HepG2 (cell line): ENCODE measurements around the gene CS. TPM values are rescaled to one million over a fixed set of nuclear protein-coding genes. Genes with fewer than 3 reads are reported as not detected.
A peak's percentile ranks its signal among the peaks of the same experiment; 100 is the strongest.

Source experiments
- CTCF ChIP-seq: sonication (generic); formaldehyde crosslinking; IDR thresholded peaks from 2 replicates; pipeline ENCODE4 v1.5.0; 2020; ENCODE audit warnings: mild to moderate bottlenecking, missing genetic modification reagents, moderate library complexity
- FOXA1 ChIP-seq, 2 experiments: fragments of 450-650 bp in 1 of 2; sonication (generic) in 1 of 2; formaldehyde crosslinking in 1 of 2; IDR thresholded peaks; 2 replicates each; pipeline versions ENCODE4 v1.4.0 to v1.6.1; 2016 to 2020; ENCODE audit warnings: missing genetic modification reagents in 1 of 2
- HNF4G ChIP-seq, 2 experiments: sonication (generic) in 1 of 2; formaldehyde crosslinking in 1 of 2; IDR thresholded peaks; 2 replicates each; pipeline versions ENCODE4 v1.4.0 to v1.6.1; 2011 to 2020; ENCODE audit warnings: borderline replicate concordance in 2 of 2, low read depth in 2 of 2, mild to moderate bottlenecking in 2 of 2, low read length in 1 of 2, missing genetic modification reagents in 1 of 2, moderate library complexity in 1 of 2
- HOXA7 ChIP-seq: sonication (generic); formaldehyde crosslinking; IDR thresholded peaks from 2 replicates; pipeline ENCODE4 v1.8.1; 2022; ENCODE audit warnings: mild to moderate bottlenecking, missing genetic modification reagents, moderate library complexity
- PHF21A ChIP-seq: sonication (generic); formaldehyde crosslinking; IDR thresholded peaks from 2 replicates; pipeline ENCODE4 v1.5.0; 2020; ENCODE audit warnings: mild to moderate bottlenecking, missing genetic modification reagents
- PTBP1 ChIP-seq: fragments of 200-400 bp; formaldehyde crosslinking; IDR thresholded peaks from 2 replicates; pipeline ENCODE4 v1.6.1; 2018; ENCODE audit warnings: low read length, low read depth; ENCODE audit not compliant: poor library complexity, severe bottlenecking
- SP1 ChIP-seq, 2 experiments: fragments of 450-650 bp in 1 of 2; sonication (generic) in 1 of 2; formaldehyde crosslinking in 1 of 2; IDR thresholded peaks; 2 replicates each; pipeline versions ENCODE4 v1.4.0 to v1.6.1; 2016 to 2020; ENCODE audit warnings: missing genetic modification reagents in 1 of 2
- TEAD3 ChIP-seq: optimal IDR thresholded peaks from 2 replicates; pipeline ENCODE3; 2016; ENCODE audit warnings: borderline replicate concordance
- WIZ ChIP-seq: sonication (generic); formaldehyde crosslinking; IDR thresholded peaks from 2 replicates; pipeline ENCODE4 v1.5.1; 2020; ENCODE audit warnings: mild to moderate bottlenecking, missing genetic modification reagents
- ZFP36 ChIP-seq: fragments of 150-350 bp; IDR thresholded peaks from 2 replicates; pipeline ENCODE4 v1.6.1; 2018; ENCODE audit warnings: borderline replicate concordance, low read length, low read depth; ENCODE audit not compliant: partially characterized antibody
- ZNF232 ChIP-seq: sonication (generic); formaldehyde crosslinking; IDR thresholded peaks from 2 replicates; pipeline ENCODE4 v1.4.0; 2020; ENCODE audit warnings: missing genetic modification reagents, borderline replicate concordance
- ZNF263 ChIP-seq: sonication (generic); formaldehyde crosslinking; IDR thresholded peaks from 2 replicates; pipeline ENCODE4 v1.4.0; 2020; ENCODE audit warnings: missing genetic modification reagents
- ZNF382 ChIP-seq: sonication (generic); formaldehyde crosslinking; IDR thresholded peaks from 2 replicates; pipeline ENCODE4 v1.5.0; 2020; ENCODE audit warnings: missing genetic modification reagents, mild to moderate bottlenecking, borderline replicate concordance
- ZNF430 ChIP-seq: sonication (generic); formaldehyde crosslinking; IDR thresholded peaks from 2 replicates; pipeline ENCODE4 v1.9.0; 2021; ENCODE audit warnings: mild to moderate bottlenecking, missing genetic modification reagents
- ZNF446 ChIP-seq: sonication (generic); formaldehyde crosslinking; IDR thresholded peaks from 2 replicates; pipeline ENCODE4 v1.5.0; 2020; ENCODE audit warnings: mild to moderate bottlenecking, missing genetic modification reagents
- ZNF605 ChIP-seq: sonication (generic); formaldehyde crosslinking; IDR thresholded peaks from 2 replicates; pipeline ENCODE4 v1.8.0; 2022; ENCODE audit warnings: mild to moderate bottlenecking, missing genetic modification reagents
- ZNF747 ChIP-seq: sonication (generic); formaldehyde crosslinking; IDR thresholded peaks from 2 replicates; pipeline ENCODE4 v1.8.1; 2023; ENCODE audit warnings: missing genetic modification reagents, mild to moderate bottlenecking, borderline replicate concordance
- ZNF782 ChIP-seq: sonication (generic); formaldehyde crosslinking; IDR thresholded peaks from 2 replicates; pipeline ENCODE4 v1.4.0; 2020; ENCODE audit warnings: missing genetic modification reagents, mild to moderate bottlenecking, borderline replicate concordance
- ZNF879 ChIP-seq: sonication (generic); formaldehyde crosslinking; IDR thresholded peaks from 2 replicates; pipeline ENCODE4 v1.8.1; 2023; ENCODE audit warnings: missing genetic modification reagents
- ZSCAN9 ChIP-seq: IDR thresholded peaks from 2 replicates; pipeline ENCODE4 v1.6.1; 2016; ENCODE audit warnings: borderline replicate concordance
- polyA plus RNA-seq, 8 experiments: library from polyadenylated mRNA; depleted of rRNA in 3 of 8; stranded (reverse) in 7 of 8; unstranded in 1 of 8; fragments of >200 nt; fragmentation: Illumina TruSeq in 4 of 8; extraction: Trizol in 4 of 8; gene quantifications; 2 replicates each; pipeline versions ENCODE4 v1.2.1 to v1.2.3, GENCODE V29; 2011 to 2016; ENCODE audit warnings: low read depth in 4 of 8, missing spikeins in 1 of 8, mixed read lengths in 1 of 8; ENCODE audit not compliant: insufficient read depth in 1 of 8
- total RNA-seq, 5 experiments: library from RNA; depleted of rRNA; stranded (reverse); fragments of >200 nt; fragmentation: Illumina TruSeq; extraction: Trizol; gene quantifications; 2 replicates each; pipeline ENCODE4 v1.2.3, GENCODE V29; 2016; ENCODE audit warnings: low read depth in 1 of 5
- TF ChIP-seq, protein P1 (sequence below), 2 experiments: sonication (generic) in 1 of 2; formaldehyde crosslinking in 1 of 2; IDR thresholded peaks; 2 replicates each; pipeline versions ENCODE4 v1.5.1 to v1.6.1; 2011 to 2020; ENCODE audit warnings: borderline replicate concordance in 1 of 2, low read depth in 1 of 2, low read length in 1 of 2, mild to moderate bottlenecking in 1 of 2, missing genetic modification reagents in 1 of 2, moderate library complexity in 1 of 2
- TF ChIP-seq, protein P2 (sequence below): sonication (generic); formaldehyde crosslinking; IDR thresholded peaks from 2 replicates; pipeline ENCODE4 v1.5.1; 2020; ENCODE audit warnings: missing genetic modification reagents, mild to moderate bottlenecking, borderline replicate concordance
- TF ChIP-seq, protein P3 (sequence below): sonication (generic); formaldehyde crosslinking; IDR thresholded peaks from 2 replicates; pipeline ENCODE4 v1.4.0; 2020; ENCODE audit warnings: missing genetic modification reagents

CS gene
- total and polyA plus RNA-seq, 2 of the 13 experiments (the other 11 are each of a cell fraction or from before 2014, with no cell fraction given): 173 to 175 TPM

DNA sequence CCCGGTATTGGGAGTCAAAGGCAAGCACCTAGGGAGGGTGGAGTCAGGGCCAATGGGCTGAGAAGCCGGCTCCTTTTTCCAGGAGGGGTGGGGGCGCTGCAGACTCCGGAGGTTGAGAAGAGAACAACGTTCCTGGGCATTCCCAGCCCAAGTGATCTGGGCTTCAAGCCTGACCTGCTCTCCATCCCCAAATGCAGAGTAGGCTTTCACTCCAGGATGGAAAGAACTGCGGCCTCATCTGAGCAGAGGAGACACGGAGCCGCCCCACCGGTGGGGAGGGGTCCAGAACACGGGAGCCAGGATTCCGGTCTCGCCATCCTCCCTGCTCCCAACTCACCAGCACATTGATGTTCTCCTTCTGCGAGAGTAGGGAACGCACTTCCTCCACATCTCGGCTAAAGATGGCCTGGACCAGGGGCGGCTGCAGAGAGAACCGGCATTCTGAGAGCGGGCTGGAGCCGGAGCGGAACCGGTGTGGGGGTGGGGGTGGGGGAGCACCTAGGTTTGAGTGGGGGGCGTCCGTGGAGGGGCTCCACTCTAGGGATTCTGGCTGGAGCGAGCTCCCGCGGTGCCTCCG lies 42.6 kb downstream of the CS start (continued):
- TF ChIP-seq CTCF (CRISPR knock-in tag) (peak; percentile 53), WIZ (CRISPR knock-in tag) (0 out of 2 replicates have a peak, but pooled peaks have one; percentile 20), SP1 (IDR thresholded peaks at IDR 0.05) (no peak), SP1 (CRISPR knock-in tag; IDR thresholded peaks at IDR 0.05) (no peak), ZNF232 (CRISPR knock-in tag) (no peak), PHF21A (CRISPR knock-in tag) (no peak), ZFP36 (no peak), PTBP1 (no peak), FOXA1 (IDR thresholded peaks at IDR 0.05) (no peak), FOXA1 (CRISPR knock-in tag; IDR thresholded peaks at IDR 0.05) (no peak), ZSCAN9 (CRISPR knock-in tag) (no peak), ZNF430 (CRISPR knock-in tag) (peak; percentile 31; the same call in 1 of the 2 replicates), ZNF879 (0 out of 2 replicates have a peak, but pooled peaks have one; percentile 13), ZNF446 (CRISPR knock-in tag) (no peak), HNF4G (IDR thresholded peaks at IDR 0.05; ENCODE audit: borderline replicate concordance, low read depth, low read length) (no peak), HNF4G (CRISPR knock-in tag; IDR thresholded peaks at IDR 0.05; ENCODE audit: borderline replicate concordance, low read depth) (no peak), TEAD3 (CRISPR knock-in tag) (no peak), ZNF782 (CRISPR knock-in tag) (no peak), HOXA7 (CRISPR knock-in tag) (no peak), ZNF263 (CRISPR knock-in tag) (0 out of 2 replicates have a peak, but pooled peaks have one; percentile 13), ZNF747 (no peak), ZNF605 (CRISPR knock-in tag) (peak; percentile 48; the same call in 1 of the 2 replicates), ZNF382 (CRISPR knock-in tag) (no peak)
- TF ChIP-seq, protein P1, sequence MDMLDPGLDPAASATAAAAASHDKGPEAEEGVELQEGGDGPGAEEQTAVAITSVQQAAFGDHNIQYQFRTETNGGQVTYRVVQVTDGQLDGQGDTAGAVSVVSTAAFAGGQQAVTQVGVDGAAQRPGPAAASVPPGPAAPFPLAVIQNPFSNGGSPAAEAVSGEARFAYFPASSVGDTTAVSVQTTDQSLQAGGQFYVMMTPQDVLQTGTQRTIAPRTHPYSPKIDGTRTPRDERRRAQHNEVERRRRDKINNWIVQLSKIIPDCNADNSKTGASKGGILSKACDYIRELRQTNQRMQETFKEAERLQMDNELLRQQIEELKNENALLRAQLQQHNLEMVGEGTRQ (IDR thresholded peaks at IDR 0.05; ENCODE audit: low read depth, low read length): no peak
- TF ChIP-seq, protein P1 (CRISPR knock-in tag; IDR thresholded peaks at IDR 0.05; ENCODE audit: borderline replicate concordance): no peak
- TF ChIP-seq, protein P2, sequence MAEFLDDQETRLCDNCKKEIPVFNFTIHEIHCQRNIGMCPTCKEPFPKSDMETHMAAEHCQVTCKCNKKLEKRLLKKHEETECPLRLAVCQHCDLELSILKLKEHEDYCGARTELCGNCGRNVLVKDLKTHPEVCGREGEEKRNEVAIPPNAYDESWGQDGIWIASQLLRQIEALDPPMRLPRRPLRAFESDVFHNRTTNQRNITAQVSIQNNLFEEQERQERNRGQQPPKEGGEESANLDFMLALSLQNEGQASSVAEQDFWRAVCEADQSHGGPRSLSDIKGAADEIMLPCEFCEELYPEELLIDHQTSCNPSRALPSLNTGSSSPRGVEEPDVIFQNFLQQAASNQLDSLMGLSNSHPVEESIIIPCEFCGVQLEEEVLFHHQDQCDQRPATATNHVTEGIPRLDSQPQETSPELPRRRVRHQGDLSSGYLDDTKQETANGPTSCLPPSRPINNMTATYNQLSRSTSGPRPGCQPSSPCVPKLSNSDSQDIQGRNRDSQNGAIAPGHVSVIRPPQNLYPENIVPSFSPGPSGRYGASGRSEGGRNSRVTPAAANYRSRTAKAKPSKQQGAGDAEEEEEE (CRISPR knock-in tag): 0 out of 2 replicates have a peak, but pooled peaks have one; percentile 36
- TF ChIP-seq, protein P3, sequence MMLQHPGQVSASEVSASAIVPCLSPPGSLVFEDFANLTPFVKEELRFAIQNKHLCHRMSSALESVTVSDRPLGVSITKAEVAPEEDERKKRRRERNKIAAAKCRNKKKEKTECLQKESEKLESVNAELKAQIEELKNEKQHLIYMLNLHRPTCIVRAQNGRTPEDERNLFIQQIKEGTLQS (CRISPR knock-in tag): no peak
